ENCODE data around the gene BTBD2.
A peak's percentile ranks its signal among the peaks of the same experiment; 100 is the strongest.

- peak; percentile 80 for TF ChIP-seq MAX (IDR thresholded peaks at IDR 0.05)
- no peak for TF ChIP-seq CTCF (IDR thresholded peaks at IDR 0.05; ENCODE audit: low read depth, low read length, missing input control)
- peak; percentile 15 to 53 for TF ChIP-seq RAD21 (IDR thresholded peaks at IDR 0.05)
- TF ChIP-seq TAF1 (conservative IDR thresholded peaks at IDR 0.05) = no peak
Measured at GRCh38 chr19:2053601-2054389, 38.3 kb upstream of the BTBD2 start.

Measured in liver (tissue), 3 donors.